ENCODE measurements around the gene CDC73.

GRCh38 chr1:193110246-193110645 lies 11.6 kb upstream of the CDC73 start:
- TF ChIP-seq CTCF (IDR thresholded peaks at IDR 0.05; ENCODE audit: borderline replicate concordance, extremely low read depth, low read length, poor library complexity, severe bottlenecking) (no peak), EZH2 (IDR thresholded peaks at IDR 0.05; ENCODE audit: borderline replicate concordance, low read depth, low read length, severe bottlenecking) (no peak)
